Measurements from ENCODE around the gene IFI6. TPM values are rescaled to one million over a fixed set of nuclear protein-coding genes. Genes with fewer than 3 reads are reported as not detected.
"Not testable (repeated sequence)": the region's sequence is repeated elsewhere in the genome, so short reads cannot be mapped to it uniquely, and the experiment has no call there.

Gene IFI6
- total RNA-seq, 4 donors from 2014 or later, result 1.2 to 28.1 (median 14.2) TPM

DNA sequence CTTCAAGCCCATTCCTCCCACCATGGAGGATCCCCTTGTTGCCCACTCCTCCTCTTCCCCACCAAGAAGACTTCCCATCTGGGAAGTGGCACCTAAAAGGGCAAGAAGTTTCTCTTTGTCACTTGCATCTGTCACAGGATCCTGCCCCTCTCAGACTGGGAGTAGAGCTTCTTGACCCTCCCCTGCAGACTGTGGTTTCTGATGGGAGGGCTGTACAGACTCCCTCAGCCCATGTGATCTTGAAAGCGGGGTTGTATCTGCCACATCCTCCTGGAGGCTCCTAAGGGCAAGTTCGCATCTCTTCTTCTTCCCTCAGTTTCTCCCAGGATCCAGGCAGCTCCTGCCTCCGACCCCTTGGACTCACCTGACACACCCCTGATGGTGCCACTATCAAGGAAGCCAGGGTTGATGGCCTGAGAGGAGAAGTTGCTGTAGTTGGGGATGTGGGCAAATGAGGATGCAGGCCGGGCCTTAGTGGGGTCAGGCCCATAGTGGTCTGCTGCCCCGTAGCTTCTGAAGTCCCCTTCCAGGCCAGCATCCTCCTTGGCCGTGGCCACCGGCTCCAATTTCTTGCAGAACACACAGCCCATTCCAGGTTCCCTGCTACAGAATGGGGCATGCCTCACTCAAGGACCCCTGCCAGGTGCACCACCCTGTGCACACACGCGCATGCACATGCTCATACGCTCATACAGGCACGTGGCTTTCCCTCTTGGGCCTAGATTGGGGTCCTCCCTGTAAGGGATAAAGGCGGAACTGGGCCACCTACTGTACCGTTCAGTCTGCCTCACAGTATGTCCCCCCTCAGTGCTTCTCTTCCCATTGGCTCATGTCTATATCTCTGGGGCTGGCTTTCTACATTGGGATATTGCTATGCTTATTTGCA, 48.4 kb downstream of the IFI6 start:
- TF ChIP-seq EP300 (IDR thresholded peaks at IDR 0.05; ENCODE audit: low read depth) (no peak), POLR2A (IDR thresholded peaks at IDR 0.05) (no peak), CTCF (IDR thresholded peaks at IDR 0.05) (no peak), POLR2AphosphoS5 (IDR thresholded peaks at IDR 0.05) (no peak)
- Histone ChIP-seq H3K27me3 (no peaks in the 10 kb centered on the region), H3K27ac (no peak overlapping the region), H3K9me3 (no peaks in the 10 kb centered on the region), H3K4me1 (no peaks in the 10 kb centered on the region), H3K4me3 (no peak overlapping the region), H3K36me3 (no peaks in the 10 kb centered on the region)
- WGBS, 2 donors (ENCODE audit: low coverage in 1 of 2), result 89 to 100% methylated on average over 2 to 13 of the region's 13 CpGs
- in situ Hi-C loops (cut with MboI; ENCODE audit: low pct_ligation_motif_present in 1 of 4, low pct_unique_long_range_greater_than_20kb in 1 of 4, low sequenced_read_pairs in 3 of 4), result no loop called here
- DNase-seq, result no peak
- intact Hi-C loops (cut with DNase I; ENCODE audit: low total_unique reads), result no loop called here

- Histone ChIP-seq H3K4me1 (no peaks in the 10 kb centered on the region), H3K4me3 (no peak overlapping the region), H3K36me3 (no peaks in the 10 kb centered on the region), H3K27me3 (no peaks in the 10 kb centered on the region), H3K27ac (no peak overlapping the region), H3K9me3 (no peaks in the 10 kb centered on the region)
- intact Hi-C loops (cut with DNase I; ENCODE audit: low total_unique reads), result no loop called here
- 70% methylated on average over 4 of the region's 4 CpGs; no CpG with 5 or more reads in 1 of the 2 donors for WGBS, 2 donors (ENCODE audit: low coverage in 1 of 2)
- in situ Hi-C loops (cut with MboI; ENCODE audit: low pct_ligation_motif_present in 1 of 4, low pct_unique_long_range_greater_than_20kb in 1 of 4, low sequenced_read_pairs in 3 of 4), result no loop called here
- no peak for TF ChIP-seq EP300 (IDR thresholded peaks at IDR 0.05; ENCODE audit: low read depth)
- DNase-seq, result no peak
These were observed 49.2 kb downstream of the IFI6 start for GRCh38 chr1:27622828-27623227.

GRCh38 chr1:27621051-27621920, 50.7 kb downstream of the IFI6 start:
- Histone ChIP-seq H3K9me3 (no peaks in the 10 kb centered on the region), H3K4me3 (no peak overlapping the region), H3K27me3 (no peaks in the 10 kb centered on the region), H3K36me3 (no peaks in the 10 kb centered on the region), H3K4me1 (no peaks in the 10 kb centered on the region), H3K27ac (no peak overlapping the region)
- TF ChIP-seq POLR2AphosphoS5 (IDR thresholded peaks at IDR 0.05) (no peak), CTCF (IDR thresholded peaks at IDR 0.05) (no peak), POLR2A (IDR thresholded peaks at IDR 0.05) (no peak), EP300 (IDR thresholded peaks at IDR 0.05; ENCODE audit: low read depth) (no peak)
- 58 to 69% methylated on average over 2 to 7 of the region's 7 CpGs for WGBS, 2 donors (ENCODE audit: low coverage in 1 of 2)
- intact Hi-C loops (cut with DNase I; ENCODE audit: low total_unique reads) (no loop called here), in situ Hi-C loops (cut with MboI; ENCODE audit: low pct_ligation_motif_present in 1 of 4, low pct_unique_long_range_greater_than_20kb in 1 of 4, low sequenced_read_pairs in 3 of 4) (no loop called here)
- no peak for DNase-seq

DNA sequence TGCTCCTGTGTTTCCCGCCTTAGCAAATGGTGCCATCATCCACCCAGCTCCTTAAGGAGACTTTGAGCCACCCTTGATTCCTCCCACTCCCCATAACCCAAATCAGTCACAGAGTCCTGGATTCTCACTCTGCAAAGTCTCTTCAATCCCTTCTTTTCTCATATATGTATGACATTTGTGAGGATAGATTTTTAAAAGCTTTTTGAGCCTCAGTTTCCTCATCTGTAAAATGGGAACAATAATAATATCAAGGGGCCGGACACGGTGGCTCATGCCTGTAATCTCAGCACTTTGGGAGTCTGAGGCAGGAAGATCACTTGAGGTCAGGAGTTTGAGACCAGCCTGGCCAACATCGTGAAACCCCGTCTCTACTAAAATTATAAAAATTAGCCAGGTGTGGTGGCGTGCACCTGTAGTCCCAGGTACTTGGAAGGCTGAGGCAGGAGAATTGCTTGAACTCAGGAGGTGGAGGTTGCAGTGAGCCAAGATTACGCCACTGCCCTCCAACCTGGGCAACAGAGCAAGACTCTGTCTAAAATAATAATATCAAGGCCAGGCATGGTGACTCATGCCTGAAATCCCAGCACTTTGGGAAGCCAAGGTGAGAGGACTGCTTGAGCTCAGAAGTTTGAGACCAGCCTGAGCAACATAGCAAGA, 52.1 kb downstream of the IFI6 start:
- H3K4me1 ChIP-seq; H3K9me3 ChIP-seq; H3K36me3 ChIP-seq; DNase-seq; H3K27me3 ChIP-seq; intact Hi-C loops (cut with DNase I; ENCODE audit: low total_unique reads); H3K27ac ChIP-seq; H3K4me3 ChIP-seq: not testable (repeated sequence)
- WGBS, 2 donors (ENCODE audit: low coverage in 1 of 2), result 92 to 96% methylated on average over 5 to 7 of the region's 7 CpGs
- in situ Hi-C loops (cut with MboI; ENCODE audit: low pct_ligation_motif_present in 1 of 4, low pct_unique_long_range_greater_than_20kb in 1 of 4, low sequenced_read_pairs in 3 of 4), result loop anchor here in 1 of 4 donors (10.0 kb wide), 1 partner anchor 45 kb away; no protein-coding TSS in a partner anchor
